Endothelial cell of umbilical vein (primary cell): ENCODE results near the gene HHATL. TPM values are rescaled to one million over a fixed set of nuclear protein-coding genes. Genes with fewer than 3 reads are reported as not detected.

Source experiments
- BruUV-seq: library from RNA; stranded (reverse); fragments of 400-500 nt; replicated peaks from 2 replicates; lab custom pipeline; 2021; lab: Mats Ljungman, UMichigan
- CTCF ChIA-PET: fragments of 300-600, 350-600 bp; sonication (Branson Sonifier 250); formaldehyde crosslinking; loops from one replicate; lab custom pipeline; 2021; ENCODE audit warnings: antibody characterized with exemption, inconsistent platforms; lab: Charles Lee
- POLR2A ChIA-PET: fragments of 300-600, 350-600 bp; sonication (Branson Sonifier 250); formaldehyde crosslinking; loops from one replicate; lab custom pipeline; 2021; ENCODE audit warnings: antibody characterized with exemption, inconsistent platforms; lab: Charles Lee
- DNase-seq: peaks from one replicate; pipeline ENCODE4 v3.0.0-alpha.2; 2011; ENCODE audit warnings: low read depth, low spot score
- FAIRE-seq: peaks from 2 replicates; lab custom pipeline; 2011; peaks lifted over from hg19 to GRCh38; lab: Jason Lieb, UNC
- H2AFZ ChIP-seq: 2 replicates; pipeline ENCODE4 v1.6.0; 2012; ENCODE audit warnings: low read depth, low read length, control low read depth, inconsistent platforms
- H3K27ac ChIP-seq: 2 replicates; pipeline ENCODE4 v1.5.1; 2011; ENCODE audit warnings: low read depth, mild to moderate bottlenecking, control low read depth, low read length, moderate library complexity; ENCODE audit not compliant: insufficient read depth
- H3K27me3 ChIP-seq, 2 experiments: 2 replicates each; pipeline versions ENCODE4 v1.6.0 to v1.6.1; 2011; ENCODE audit warnings: low read length in 2 of 2, mixed read lengths in 1 of 2; ENCODE audit not compliant: control insufficient read depth in 2 of 2, insufficient read depth in 2 of 2
- H3K36me3 ChIP-seq, 2 experiments: 2 replicates in 1 of 2; 3 replicates in 1 of 2; pipeline ENCODE4 v1.5.1; 2011; ENCODE audit warnings: low read length in 2 of 2, mild to moderate bottlenecking in 1 of 2, moderate library complexity in 1 of 2; ENCODE audit not compliant: control insufficient read depth in 2 of 2, insufficient read depth in 2 of 2; ENCODE audit errors: extremely low read depth in 1 of 2
- H3K4me1 ChIP-seq: 3 replicates; pipeline ENCODE4 v1.5.1; 2011; ENCODE audit warnings: mild to moderate bottlenecking, low read length; ENCODE audit not compliant: control insufficient read depth, insufficient read depth; ENCODE audit errors: extremely low read depth
- H3K4me2 ChIP-seq: 2 replicates; pipeline ENCODE4 v1.6.1; 2011; ENCODE audit warnings: low read length, control low read depth, mixed read lengths; ENCODE audit not compliant: insufficient read depth
- H3K4me3 ChIP-seq, 3 experiments: fragments of 200-600 bp in 1 of 3; sonication (generic), shearing (Covaris generic) in 1 of 3; replicated peaks in 1 of 3; 2 replicates each; pipeline ENCODE4 v1.5.1; 2011 to 2016; ENCODE audit warnings: control low read depth in 3 of 3, low read length in 3 of 3, mild to moderate bottlenecking in 2 of 3, inconsistent platforms in 1 of 3, low read depth in 1 of 3, moderate library complexity in 1 of 3; ENCODE audit not compliant: insufficient read depth in 1 of 3
- H3K79me2 ChIP-seq: 2 replicates; pipeline ENCODE4 v1.6.0; 2012; ENCODE audit warnings: low read length, inconsistent platforms; ENCODE audit not compliant: control insufficient read depth, insufficient read depth
- H3K9ac ChIP-seq: replicated peaks from 2 replicates; pipeline ENCODE3; 2011; ENCODE audit warnings: low read length, control low read depth; ENCODE audit not compliant: insufficient read depth; ENCODE audit errors: extremely low read depth
- H3K9me1 ChIP-seq: replicated peaks from 3 replicates; pipeline ENCODE4 v1.6.0; 2011; ENCODE audit warnings: mild to moderate bottlenecking, low read length; ENCODE audit not compliant: control insufficient read depth, insufficient read depth; ENCODE audit errors: extremely low read depth
- H3K9me3 ChIP-seq: replicated peaks from 2 replicates; pipeline ENCODE4 v1.5.1; 2012; ENCODE audit warnings: low read length, inconsistent platforms; ENCODE audit not compliant: control insufficient read depth, insufficient read depth
- H4K20me1 ChIP-seq: replicated peaks from 2 replicates; pipeline ENCODE3; 2011; ENCODE audit warnings: mild to moderate bottlenecking, low read length; ENCODE audit not compliant: control insufficient read depth, insufficient read depth; ENCODE audit errors: extremely low read depth
- EZH2 ChIP-seq: IDR thresholded peaks from 2 replicates; pipeline ENCODE4 v1.6.1; 2012; ENCODE audit warnings: borderline replicate concordance, low read depth, mild to moderate bottlenecking, moderate library complexity, low read length, inconsistent platforms; ENCODE audit not compliant: severe bottlenecking
- GATA2 ChIP-seq: IDR thresholded peaks from 2 replicates; pipeline ENCODE4 v1.7.0; 2011; ENCODE audit warnings: low read depth, mild to moderate bottlenecking, moderate library complexity, mixed read lengths, low read length; ENCODE audit not compliant: insufficient read length, insufficient read depth
- MAX ChIP-seq: IDR thresholded peaks from 2 replicates; pipeline ENCODE4 v1.6.1; 2011; ENCODE audit not compliant: insufficient read depth, insufficient read length
- MYC ChIP-seq: IDR thresholded peaks from one replicate; pipeline ENCODE4 v1.6.1; 2011; ENCODE audit warnings: mild to moderate bottlenecking, low read depth, low read length
- POLR2AphosphoS5 ChIP-seq: IDR thresholded peaks from 2 replicates; pipeline ENCODE4 v1.6.1; 2012; ENCODE audit warnings: low read depth, mild to moderate bottlenecking, control low read depth, low read length, moderate library complexity; ENCODE audit not compliant: insufficient read depth
- dilution Hi-C: fragments of 300-500 bp; cut with MboI; formaldehyde crosslinking; loops from one replicate; pipeline ENCODE4 v1.15.0; 2019; ENCODE audit warnings: low sequenced_read_pairs; ENCODE audit not compliant: extremely low pct_ligation_motif_present
- intact Hi-C: fragments of 100-400 bp; cut with micrococcal nuclease; formaldehyde crosslinking; loops from one replicate; pipeline ENCODE4 v1.10.0; 2022
- polyA plus RNA-seq, 4 experiments: library from polyadenylated mRNA; depleted of rRNA in 3 of 4; stranded (reverse) in 3 of 4; unstranded in 1 of 4; fragments of >200 nt; gene quantifications; 2 replicates each; pipeline versions ENCODE4 v1.2.1 to v1.2.3, GENCODE V29; 2011 to 2012; ENCODE audit warnings: missing spikeins in 1 of 4
- total RNA-seq: library from RNA; stranded (reverse); gene quantifications from 2 replicates; pipeline ENCODE4 v1.2.3, GENCODE V29; 2021
- TF ChIP-seq, protein P1 (sequence below), 2 donors: IDR thresholded peaks; 1 replicate in 1 of 2; 2 replicates in 1 of 2; pipeline ENCODE4 v1.5.1; 2011; ENCODE audit warnings: low read length in 2 of 2, mild to moderate bottlenecking in 2 of 2, moderate library complexity in 2 of 2, control low read depth in 1 of 2, inconsistent platforms in 1 of 2, low read depth in 1 of 2; ENCODE audit not compliant: insufficient read depth in 1 of 2; ENCODE audit errors: extremely low read depth in 1 of 2

HHATL gene
- total and polyA plus RNA-seq, 2 donors (not counting 3 experiments of a cell fraction or from before 2014, with no cell fraction given): not detected

DNA sequence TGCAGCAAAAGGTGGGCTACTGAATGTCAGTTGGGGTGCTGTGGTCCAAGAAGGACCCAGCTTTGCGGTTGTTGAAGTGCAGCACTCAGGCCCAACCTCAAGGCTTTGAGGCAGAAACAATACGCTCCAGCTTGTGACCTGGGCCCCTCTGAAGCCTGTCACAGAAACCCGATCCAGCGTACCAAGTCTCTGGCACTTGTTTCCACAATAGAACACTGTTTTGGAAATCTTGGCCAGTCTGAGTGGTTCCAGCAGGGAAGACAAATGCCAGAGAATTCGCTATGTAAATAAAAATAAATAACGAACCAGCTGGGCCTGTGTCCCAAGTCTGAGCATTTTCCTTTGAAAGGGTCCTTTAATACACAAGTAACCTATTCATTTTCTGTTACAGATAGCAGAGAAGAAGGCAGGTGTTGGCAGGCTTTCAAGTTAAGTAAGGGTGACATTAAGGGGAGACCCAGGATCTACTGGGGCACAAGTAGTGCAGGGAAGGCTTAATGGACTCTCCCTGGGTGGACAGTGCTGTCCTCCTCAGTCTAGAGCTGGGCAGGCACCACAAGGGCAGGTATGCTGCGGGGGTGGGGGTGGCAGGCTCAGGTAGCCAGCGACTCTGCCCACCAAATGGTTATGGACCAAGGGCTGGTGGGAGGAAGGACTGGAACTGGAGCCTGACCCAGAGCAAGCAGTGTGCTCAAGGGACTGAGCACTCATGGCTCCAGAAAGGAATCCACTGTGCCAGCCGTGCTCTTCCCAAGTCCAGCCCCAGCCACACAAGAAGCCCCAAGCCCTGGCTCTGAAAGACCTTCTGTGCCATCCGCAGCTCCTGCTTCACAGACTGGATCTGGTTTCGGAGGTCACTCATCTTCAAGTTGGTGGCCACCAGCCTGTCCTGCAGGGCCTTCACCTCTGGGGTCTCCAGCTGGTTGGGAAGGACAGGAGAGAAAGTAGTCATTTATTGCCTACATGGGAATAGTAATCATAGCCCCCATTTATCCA lies 44.2 kb upstream of the HHATL start:
- no peak for TF ChIP-seq MAX
- TF ChIP-seq, protein P1, sequence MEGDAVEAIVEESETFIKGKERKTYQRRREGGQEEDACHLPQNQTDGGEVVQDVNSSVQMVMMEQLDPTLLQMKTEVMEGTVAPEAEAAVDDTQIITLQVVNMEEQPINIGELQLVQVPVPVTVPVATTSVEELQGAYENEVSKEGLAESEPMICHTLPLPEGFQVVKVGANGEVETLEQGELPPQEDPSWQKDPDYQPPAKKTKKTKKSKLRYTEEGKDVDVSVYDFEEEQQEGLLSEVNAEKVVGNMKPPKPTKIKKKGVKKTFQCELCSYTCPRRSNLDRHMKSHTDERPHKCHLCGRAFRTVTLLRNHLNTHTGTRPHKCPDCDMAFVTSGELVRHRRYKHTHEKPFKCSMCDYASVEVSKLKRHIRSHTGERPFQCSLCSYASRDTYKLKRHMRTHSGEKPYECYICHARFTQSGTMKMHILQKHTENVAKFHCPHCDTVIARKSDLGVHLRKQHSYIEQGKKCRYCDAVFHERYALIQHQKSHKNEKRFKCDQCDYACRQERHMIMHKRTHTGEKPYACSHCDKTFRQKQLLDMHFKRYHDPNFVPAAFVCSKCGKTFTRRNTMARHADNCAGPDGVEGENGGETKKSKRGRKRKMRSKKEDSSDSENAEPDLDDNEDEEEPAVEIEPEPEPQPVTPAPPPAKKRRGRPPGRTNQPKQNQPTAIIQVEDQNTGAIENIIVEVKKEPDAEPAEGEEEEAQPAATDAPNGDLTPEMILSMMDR (IDR thresholded peaks at IDR 0.05; ENCODE audit: extremely low read depth in 1 of 2, insufficient read depth in 1 of 2, low read depth in 1 of 2, low read length in 2 of 2): no peak
- no peak for TF ChIP-seq GATA2
- no peak for TF ChIP-seq POLR2AphosphoS5
- no peak for TF ChIP-seq MYC
- no peak for TF ChIP-seq EZH2
- no TSS peak for BruUV-seq
- Histone ChIP-seq H3K4me3 (no peak overlapping the region), H3K27me3 (no peaks in the 10 kb centered on the region), H2AFZ (no peak overlapping the region), H3K4me2 (no peak overlapping the region), H3K36me3 (no peaks in the 10 kb centered on the region), H3K9me1 (no peaks in the 10 kb centered on the region), H3K9me3 (no peaks in the 10 kb centered on the region), H3K27ac (no peak overlapping the region), H3K79me2 (no peaks in the 10 kb centered on the region), H3K9ac (no peak overlapping the region), H4K20me1 (no peaks in the 10 kb centered on the region), H3K4me1 (no peaks in the 10 kb centered on the region)
- dilution Hi-C loops (no loop called here), intact Hi-C loops (no loop called here)
- DNase-seq (no peak), FAIRE-seq (no peak)
- ChIA-PET CTCF (interaction anchor here (1.1 to 6.9 kb wide), 5 partner anchors 9 to 517 kb away, joined by 4 to 61 read pairs (median 4); no protein-coding TSS in a partner anchor), POLR2A (no interaction called here)
